ENCODE results near the gene STRIP1.

STRIP1 gene

GRCh38 chr1:110053552-110054428, 19.4 kb downstream of the STRIP1 start:
- peak; percentile 87 for DNase-seq

- no peak for DNase-seq
Measured at GRCh38 chr1:110055493-110056284, 21.3 kb downstream of the STRIP1 start.

- DNase-seq: no peak
Measured at GRCh38 chr1:110056285-110056683, 21.9 kb downstream of the STRIP1 start.

- DNase-seq: no peak
Measured at GRCh38 chr1:110056776-110057175, 22.4 kb downstream of the STRIP1 start.

GRCh38 chr1:110057963-110058518, 23.6 kb downstream of the STRIP1 start:
- DNase-seq: peak; percentile 76

GRCh38 chr1:110058591-110058990, 24.2 kb downstream of the STRIP1 start:
- DNase-seq: no peak

GRCh38 chr1:110059133-110059863, 24.9 kb downstream of the STRIP1 start:
- DNase-seq: peak; percentile 94

- peak; percentile 71 for DNase-seq
Measured at GRCh38 chr1:110060034-110060661, 25.7 kb downstream of the STRIP1 start.

- DNase-seq: no peak
Measured at GRCh38 chr1:110060662-110061060, 26.2 kb downstream of the STRIP1 start.

- no peak for DNase-seq
Measured at GRCh38 chr1:110061341-110061740, 26.9 kb downstream of the STRIP1 start.

- DNase-seq: peak; percentile 72
Measured at GRCh38 chr1:110062612-110063011, 28.2 kb downstream of the STRIP1 start.

- DNase-seq: no peak
Measured at GRCh38 chr1:110063781-110064180, 29.4 kb downstream of the STRIP1 start.

GRCh38 chr1:110064576-110065337, 30.3 kb downstream of the STRIP1 start:
- no peak for DNase-seq

- no peak for DNase-seq
Measured at GRCh38 chr1:110065841-110066240, 31.4 kb downstream of the STRIP1 start.

GRCh38 chr1:110067479-110067892, 33.1 kb downstream of the STRIP1 start:
- DNase-seq: no peak

- peak; percentile 71 for DNase-seq
Measured at GRCh38 chr1:110067893-110068645, 33.6 kb downstream of the STRIP1 start.

- peak; percentile 73 for DNase-seq
Measured at GRCh38 chr1:110068646-110069403, 34.4 kb downstream of the STRIP1 start.

- DNase-seq: peak; percentile 73
Measured at GRCh38 chr1:110069404-110070281, 35.2 kb downstream of the STRIP1 start.

- no peak for DNase-seq
Measured at GRCh38 chr1:110070282-110070669, 35.9 kb downstream of the STRIP1 start.
